ENCODE measurements around the gene CRYGN. TPM values are rescaled to one million over a fixed set of nuclear protein-coding genes. Genes with fewer than 3 reads are reported as not detected.
A peak's percentile ranks its signal among the peaks of the same experiment; 100 is the strongest.

CRYGN gene
- total and polyA plus RNA-seq, 9 of the 15 experiments (the other 6 are each of a cell fraction or from before 2014, with no cell fraction given) = not detected

GRCh38 chr7:151429560-151430331 lies 10.2 kb downstream of the CRYGN start:
- no TSS peak for BruUV-seq (replicated peaks)
- CTCF ChIA-PET (ENCODE audit: low intra/inter-chr PET ratio) = no interaction called here
- Histone ChIP-seq H3K4me1 (replicated peaks in 1 of 2; ENCODE audit: control insufficient read depth in 2 of 2, insufficient read depth in 2 of 2, low read length in 2 of 2) (peaks cover 0 to 24% of the 10 kb centered on the region in 2 experiments; a peak in 3 of 5 replicates), H3K27me3 (ENCODE audit: control insufficient read depth in 2 of 2, insufficient read depth in 2 of 2, low read length in 2 of 2) (peaks cover 10 to 74% of the 10 kb centered on the region in 2 experiments), H3K36me3 (ENCODE audit: control insufficient read depth, insufficient read depth, low read length) (no peaks in the 10 kb centered on the region), H3K27ac (ENCODE audit: extremely low read depth, low read depth, low read length) (no peak overlapping the region), H4K20me1 (replicated peaks; ENCODE audit: control insufficient read depth, insufficient read depth, low read length) (peaks cover 8% of the 10 kb centered on the region; the same call in 1 of the 2 replicates), H3K9ac (ENCODE audit: insufficient read depth in 1 of 2, low read depth in 2 of 2, low read length in 2 of 2) (peak overlapping the region in 1 of 2 experiments; percentile 43; a peak in 2 of 4 replicates), H3K79me2 (ENCODE audit: control insufficient read depth, insufficient read depth, low read length) (no peaks in the 10 kb centered on the region), H3K9me1 (ENCODE audit: control insufficient read depth, insufficient read depth, low read length) (no peaks in the 10 kb centered on the region), H3K9me3 (replicated peaks; ENCODE audit: control insufficient read depth, insufficient read depth, low read depth, low read length) (no peaks in the 10 kb centered on the region), H2AFZ (ENCODE audit: low read depth, low read length) (no peak overlapping the region), H3K4me2 (ENCODE audit: insufficient read depth, low read length) (no peak overlapping the region), H3K4me3 (no peak overlapping the region)
- POLR2A ChIA-PET = no interaction called here
- WGBS (ENCODE audit: insufficient coverage, low coverage, missing lambda C conversion rate) = 9% methylated on average over 10 of the region's 10 CpGs
- peak in 1 of 4 experiments; percentile 37 for DNase-seq (ENCODE audit: extremely low read depth in 1 of 4, low spot score in 3 of 4)
- ATAC-seq = peak; percentile 60
- FAIRE-seq = peak; percentile 80
- intact Hi-C loops (cut with micrococcal nuclease) (no loop called here), in situ Hi-C loops (cut with MboI) (no loop called here)
- TF ChIP-seq ADNP (tag; IDR thresholded peaks at IDR 0.05) = peak; percentile 62; the same call in 1 of the 2 replicates
- TF ChIP-seq ARID4B (CRISPR knock-in tag; IDR thresholded peaks at IDR 0.05) = 0 out of 2 replicates have a peak, but pooled peaks have one; percentile 25
- TF ChIP-seq HDAC6 (IDR thresholded peaks at IDR 0.05; ENCODE audit: low read depth, low read length) = no peak
- no peak for TF ChIP-seq ZNF785 (CRISPR knock-in tag; IDR thresholded peaks at IDR 0.05)
- peak; percentile 45 for TF ChIP-seq GABPA (tag; conservative IDR thresholded peaks at IDR 0.05; ENCODE audit: low read depth)
- TF ChIP-seq RBM14 (IDR thresholded peaks at IDR 0.05; ENCODE audit: borderline replicate concordance, insufficient read depth, low read depth, low read length) = no peak
- TF ChIP-seq TFAP4 (CRISPR knock-in tag; IDR thresholded peaks at IDR 0.05; ENCODE audit: borderline replicate concordance) = peak; percentile 50; the same call in 1 of the 2 replicates
- TF ChIP-seq SMARCA5 (IDR thresholded peaks at IDR 0.05) = 0 out of 2 replicates have a peak, but pooled peaks have one; percentile 58
- peak in 1 of 2 experiments; percentile 23; a peak in 1 of 4 replicates for TF ChIP-seq RAD21 (CRISPR knock-in tag; conservative IDR thresholded peaks at IDR 0.05 in 1 of 2, IDR thresholded peaks at IDR 0.05 in 1 of 2)
- TF ChIP-seq ETV1 (tag; conservative IDR thresholded peaks at IDR 0.05; ENCODE audit: low read depth) = peak; percentile 77
- TF ChIP-seq RBM15 (IDR thresholded peaks at IDR 0.05; ENCODE audit: insufficient read depth, low read length) = no peak
- 0 out of 2 replicates have a peak, but pooled peaks have one; percentile 9 for TF ChIP-seq CBFA2T3 (IDR thresholded peaks at IDR 0.05)
- TF ChIP-seq NCOA1 (IDR thresholded peaks at IDR 0.05; ENCODE audit: low read depth) = no peak
- TF ChIP-seq HDAC8 (tag; IDR thresholded peaks at IDR 0.05) = 0 out of 2 replicates have a peak, but pooled peaks have one; percentile 33
- TF ChIP-seq CBFA2T2 (conservative IDR thresholded peaks at IDR 0.05) = no peak
- TF ChIP-seq BCOR (IDR thresholded peaks at IDR 0.05) = peak; percentile 79
- TF ChIP-seq ZNF140 (CRISPR knock-in tag; IDR thresholded peaks at IDR 0.05) = no peak
- no peak for TF ChIP-seq YBX1 (IDR thresholded peaks at IDR 0.05)
